GM18498 (cell line): ENCODE results near the gene TMEM53.
A peak's percentile ranks its signal among the peaks of the same experiment; 100 is the strongest.

Source experiments
- ATAC-seq: cut with Tn5 transposase; IDR thresholded peaks from one replicate; pipeline ENCODE4 v1.9.1; 2021; ENCODE audit warnings: mild to moderate bottlenecking, moderate library complexity; ENCODE audit not compliant: unreplicated experiment

TMEM53 gene

DNA sequence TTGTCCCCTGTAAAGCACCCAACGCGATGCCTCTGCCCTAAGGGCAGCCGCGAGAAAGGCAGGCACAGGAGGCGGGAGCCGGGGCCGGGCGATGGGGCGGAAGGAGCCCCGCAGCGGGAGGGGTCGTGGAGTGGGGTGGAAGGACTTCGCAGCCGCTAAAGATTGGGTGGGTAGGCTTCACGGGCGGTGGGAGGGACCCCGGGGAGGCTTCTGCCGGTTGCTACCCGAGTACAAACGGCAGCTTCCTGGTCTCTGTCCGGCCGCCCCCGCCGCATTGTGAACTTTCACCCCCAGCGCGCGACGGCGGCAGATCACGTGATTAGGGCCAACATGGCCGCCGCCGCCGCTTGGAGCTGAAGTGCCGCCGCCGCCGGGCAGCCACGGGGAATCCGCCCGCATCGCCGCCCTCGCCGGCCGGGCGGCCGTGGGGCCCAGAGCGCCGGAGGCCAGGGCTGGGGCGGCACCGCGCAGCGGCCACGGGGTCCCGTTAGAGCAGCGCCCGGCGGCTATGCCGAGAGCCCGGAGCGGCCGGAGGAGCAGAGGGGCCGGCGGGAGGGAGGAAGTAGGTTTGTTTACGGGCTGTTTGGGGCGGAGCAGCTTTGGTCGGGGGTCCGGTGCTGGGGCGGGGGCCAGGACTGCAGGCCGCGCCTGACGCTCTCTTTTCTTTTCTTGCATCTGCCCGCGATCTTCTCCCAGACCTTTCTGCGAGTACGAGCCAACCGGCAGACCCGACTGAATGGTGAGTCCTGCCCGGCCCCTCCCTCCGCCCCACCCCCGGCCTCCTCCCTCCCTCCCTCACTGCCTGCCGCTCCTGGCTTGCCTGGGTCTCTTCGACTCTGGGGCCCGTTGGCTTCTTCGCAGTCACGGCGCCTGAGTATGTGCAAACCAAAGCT is 42.4 kb downstream of the TMEM53 start:
- peak; percentile 71 for ATAC-seq

DNA sequence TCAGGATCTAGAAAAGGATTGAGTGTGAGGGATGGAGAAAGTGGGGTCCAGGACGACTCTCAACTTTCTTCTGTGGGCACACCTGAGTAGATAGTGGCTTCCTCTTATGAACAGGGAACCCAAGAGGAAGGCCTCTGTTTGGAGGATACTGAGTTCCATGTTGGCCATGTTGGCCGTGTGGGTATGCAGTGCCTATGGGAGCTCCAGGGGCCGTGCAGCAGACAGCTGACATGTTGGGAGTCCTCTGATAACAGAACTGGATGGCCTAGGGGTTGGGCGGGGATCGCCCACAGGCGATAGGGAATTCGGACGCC is 43.0 kb downstream of the TMEM53 start:
- ATAC-seq, result peak; percentile 14

GRCh38 chr1:44630116-44630515 is 44.2 kb downstream of the TMEM53 start:
- ATAC-seq, result no peak

DNA sequence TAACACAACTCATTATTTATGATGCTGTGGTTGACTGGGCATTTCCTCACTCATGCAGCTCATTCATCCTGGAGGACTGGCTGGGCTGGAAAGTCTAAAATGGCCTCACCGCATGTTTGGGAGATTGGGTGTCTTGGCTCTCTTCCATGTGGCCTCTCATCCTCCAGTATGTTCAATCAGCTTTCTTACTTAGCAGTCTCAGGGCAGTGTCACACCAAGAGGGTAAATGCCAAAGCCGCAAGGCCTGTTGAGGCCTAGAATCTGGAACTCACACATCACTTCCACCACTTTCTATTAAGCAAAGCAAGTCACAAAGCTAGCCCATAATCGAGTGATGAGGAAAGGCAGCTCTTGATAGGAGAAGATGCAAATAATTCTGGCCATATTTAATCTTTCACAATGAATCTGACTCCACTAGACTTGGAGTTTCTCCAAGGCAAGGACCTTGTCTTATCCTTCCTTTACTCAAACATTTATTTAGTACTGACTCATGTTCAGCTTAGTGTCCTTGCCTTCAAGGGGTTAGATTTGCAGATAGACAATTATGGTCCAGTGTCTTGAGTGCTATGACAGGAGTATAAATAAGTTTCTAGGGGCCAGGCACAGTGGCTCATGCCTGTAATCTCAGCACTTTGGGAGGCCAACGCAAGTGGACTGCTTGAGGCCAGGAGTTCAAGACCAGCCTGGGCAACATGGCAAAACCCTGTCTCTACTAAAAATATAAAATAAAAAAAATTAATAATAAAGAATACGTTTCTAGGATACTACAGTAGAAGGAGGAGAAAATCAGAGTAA is 45.1 kb downstream of the TMEM53 start:
- ATAC-seq, result no peak

- no peak for ATAC-seq
Observed at GRCh38 chr1:44625348-44625747, 48.9 kb downstream of the TMEM53 start.

GRCh38 chr1:44624268-44624901 is 49.9 kb downstream of the TMEM53 start:
- no peak for ATAC-seq

DNA sequence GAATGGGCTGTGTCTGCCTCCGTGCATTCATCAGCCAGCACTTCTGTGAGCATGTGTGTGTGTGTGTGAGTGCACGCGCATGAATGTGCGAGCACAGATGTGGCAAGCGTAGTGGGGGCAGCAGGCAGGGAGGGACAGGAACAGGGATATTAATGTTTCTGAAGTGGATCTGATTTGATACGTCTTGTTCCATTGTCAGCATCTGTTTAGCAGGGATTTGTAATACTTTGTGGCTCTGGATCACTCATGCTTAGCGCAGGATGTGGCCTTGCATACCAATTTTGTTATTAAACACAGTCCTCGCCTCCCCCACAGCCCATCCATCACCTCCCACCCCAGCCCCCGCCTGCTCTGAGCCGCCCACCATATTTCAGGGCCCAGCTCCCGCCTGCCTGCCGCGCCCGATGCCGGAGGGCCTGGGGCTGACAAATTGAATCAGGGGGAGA is 52.4 kb downstream of the TMEM53 start:
- ATAC-seq, result no peak

- no peak for ATAC-seq
Observed at GRCh38 chr1:44620072-44620471, 54.2 kb downstream of the TMEM53 start.

- no peak for ATAC-seq
Observed at GRCh38 chr1:44619261-44619900, 54.9 kb downstream of the TMEM53 start.

DNA sequence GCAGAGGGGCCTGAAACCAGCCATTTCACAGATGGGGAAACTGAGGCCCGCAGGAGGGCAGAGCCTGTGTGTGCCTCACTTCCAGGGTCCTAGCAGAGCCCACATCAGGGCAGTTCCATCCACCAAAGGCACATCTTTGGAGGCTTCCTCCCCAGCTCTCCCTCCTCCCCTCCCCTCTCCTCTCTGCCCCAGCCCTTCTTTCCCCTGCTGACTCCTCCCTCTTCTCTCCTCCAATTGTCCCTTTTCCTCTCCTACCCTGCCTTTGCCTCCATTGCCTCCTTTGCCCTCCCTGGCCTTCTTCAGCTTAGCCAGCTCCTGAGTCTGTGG is 56.6 kb downstream of the TMEM53 start:
- ATAC-seq, result no peak

- no peak for ATAC-seq
Observed at GRCh38 chr1:44616991-44617702, 57.1 kb downstream of the TMEM53 start.

DNA sequence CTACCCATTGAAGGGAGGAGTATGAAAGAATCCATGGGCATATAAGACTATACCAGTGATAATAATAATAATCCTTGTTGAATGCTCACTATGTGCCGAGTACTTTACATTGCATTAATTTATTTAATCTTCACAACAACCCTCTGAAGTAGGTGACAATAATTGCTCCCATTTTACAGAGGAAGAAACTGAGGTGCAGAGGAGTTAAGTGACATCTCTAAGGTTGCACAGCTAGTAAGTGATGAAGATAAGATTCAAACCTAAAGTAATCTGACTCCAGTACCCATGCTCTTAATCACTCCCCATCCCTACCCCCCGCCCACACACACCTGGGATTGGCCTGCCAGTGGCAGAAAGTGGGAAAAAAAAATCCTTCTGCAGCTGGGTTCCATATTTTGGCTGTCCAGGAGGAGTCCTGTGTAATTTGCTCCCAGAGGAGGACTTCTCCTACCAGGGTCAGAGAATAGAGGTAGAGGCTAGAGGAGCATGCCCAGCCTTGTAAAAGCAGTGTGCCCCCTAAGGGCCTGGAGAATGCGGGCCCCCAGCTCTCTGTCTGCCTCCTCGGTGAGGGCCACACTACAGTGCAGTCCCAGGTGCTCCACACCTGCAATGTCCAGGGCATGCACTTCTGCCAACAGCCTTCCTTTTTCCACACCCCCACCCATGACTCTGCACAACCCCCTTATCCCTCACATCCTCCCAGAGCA is 57.8 kb downstream of the TMEM53 start:
- no peak for ATAC-seq

DNA sequence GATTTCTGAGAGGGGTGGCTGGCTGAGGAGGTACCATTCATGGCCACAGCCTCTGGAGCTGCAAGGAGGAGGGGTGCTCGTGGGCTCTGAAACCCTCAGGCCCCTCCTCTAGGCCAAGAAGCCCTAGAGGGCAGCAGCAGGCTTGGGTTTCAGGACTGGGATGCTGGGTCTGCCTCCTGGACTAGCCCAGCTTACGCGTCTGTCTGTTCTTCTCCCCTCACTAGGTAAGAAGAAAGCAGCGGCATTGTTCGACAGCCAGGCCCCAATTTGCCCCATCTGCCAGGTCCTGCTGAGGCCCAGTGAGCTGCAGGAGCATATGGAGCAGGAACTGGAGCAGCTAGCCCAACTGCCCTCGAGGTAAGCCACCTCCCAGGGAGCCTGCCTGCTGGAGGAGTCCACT is 60.3 kb downstream of the TMEM53 start:
- no peak for ATAC-seq

DNA sequence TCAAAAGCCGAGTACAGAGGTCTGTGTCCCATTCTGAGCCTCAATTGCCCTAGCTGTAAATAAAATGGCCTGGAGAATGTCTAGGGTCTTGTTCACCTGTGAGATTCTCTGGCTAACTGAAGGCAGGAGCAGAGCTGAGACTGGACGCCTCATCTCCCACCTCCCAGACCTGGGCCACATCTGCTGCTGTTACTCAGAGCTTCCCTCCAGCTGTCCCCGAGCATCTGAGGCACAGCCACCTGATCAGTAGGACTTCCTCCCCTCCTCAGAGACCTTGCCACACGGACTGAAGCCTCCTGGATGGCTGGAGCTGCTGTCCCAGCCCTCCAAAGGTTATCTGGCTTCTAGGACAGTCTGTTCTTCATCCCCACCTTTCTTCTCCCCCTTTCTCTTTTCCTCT is 62.4 kb downstream of the TMEM53 start:
- ATAC-seq, result no peak

- no peak for ATAC-seq
Observed at GRCh38 chr1:44611419-44611818, 62.9 kb downstream of the TMEM53 start.

DNA sequence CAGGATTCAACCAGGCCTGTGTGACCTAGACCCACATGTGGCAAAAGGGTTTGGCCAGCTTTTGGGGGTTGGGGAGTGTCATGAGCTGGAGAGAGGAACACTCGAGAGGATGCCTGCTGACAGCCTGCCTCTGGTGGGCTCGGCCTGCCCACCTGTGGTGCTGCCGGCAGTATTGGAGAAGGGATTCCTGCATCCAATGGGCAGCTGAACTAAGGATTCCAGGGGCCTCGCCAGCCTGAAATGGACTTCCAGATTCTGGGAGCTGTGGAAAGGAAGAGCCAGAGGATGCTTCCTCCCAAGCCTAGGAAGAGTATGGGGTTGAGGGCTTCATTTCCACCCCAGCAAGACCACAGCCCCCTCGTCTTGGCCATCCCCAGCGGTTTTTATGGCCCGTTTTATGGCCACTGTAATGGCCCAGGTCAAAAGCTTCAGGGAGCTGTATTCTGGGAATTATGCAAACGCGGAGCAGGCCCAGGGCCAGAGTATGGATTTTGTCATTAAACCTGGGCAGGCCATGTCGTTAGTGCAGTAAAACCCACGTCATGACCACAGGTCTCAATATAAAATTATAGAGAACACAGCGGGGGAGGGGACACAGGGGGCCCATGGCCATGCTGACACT is 63.6 kb downstream of the TMEM53 start:
- no peak for ATAC-seq

- ATAC-seq, result no peak
Observed at GRCh38 chr1:44609768-44610526, 64.3 kb downstream of the TMEM53 start.

- no peak for ATAC-seq
Observed at GRCh38 chr1:44609412-44609767, 64.9 kb downstream of the TMEM53 start.

DNA sequence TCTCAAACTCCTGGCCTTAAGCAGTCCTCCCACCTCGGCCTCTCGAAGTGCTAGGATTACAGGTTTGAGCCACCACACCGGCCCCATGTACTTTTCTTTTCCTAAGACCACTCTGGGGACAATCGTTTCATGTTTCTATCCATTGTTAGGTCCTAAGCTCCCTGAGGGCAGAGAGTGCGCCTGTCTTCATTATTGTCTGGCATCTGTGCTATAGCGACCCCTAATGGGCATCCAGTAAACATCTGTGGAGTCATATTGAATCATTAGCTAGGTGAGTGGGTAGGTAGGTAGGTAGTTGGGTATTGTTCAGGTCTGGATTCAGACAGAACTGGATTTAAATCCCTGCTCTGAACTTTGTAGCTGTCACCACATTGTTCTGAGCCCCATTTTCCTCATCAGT is 66.1 kb downstream of the TMEM53 start:
- ATAC-seq, result no peak
